Endothelial cell (in vitro differentiated cells): ENCODE data around the gene SNX1. TPM values are rescaled to one million over a fixed set of nuclear protein-coding genes. Genes with fewer than 3 reads are reported as not detected.
"Not testable (repeated sequence)": the region's sequence is repeated elsewhere in the genome, so short reads cannot be mapped to it uniquely, and the experiment has no call there.

Source experiments
- DNase-seq: peaks from one replicate; pipeline ENCODE4 v3.0.0; 2021; ENCODE audit warnings: low spot score
- H3K27ac Mint-ChIP-seq: one replicate; pipeline ENCODE4 v1.8.0; 2021; ENCODE audit warnings: mixed read lengths, inconsistent platforms; ENCODE audit not compliant: unreplicated experiment
- H3K27me3 Mint-ChIP-seq: one replicate; pipeline ENCODE4 v1.8.0; 2021; ENCODE audit warnings: mild to moderate bottlenecking, moderate library complexity, mixed read lengths, inconsistent platforms; ENCODE audit not compliant: unreplicated experiment
- H3K36me3 Mint-ChIP-seq: one replicate; pipeline ENCODE4 v1.8.0; 2021; ENCODE audit warnings: mild to moderate bottlenecking, low read depth, mixed read lengths, inconsistent platforms; ENCODE audit not compliant: unreplicated experiment
- H3K4me1 Mint-ChIP-seq: one replicate; pipeline ENCODE4 v1.8.0; 2021; ENCODE audit warnings: mild to moderate bottlenecking, mixed read lengths, inconsistent platforms; ENCODE audit not compliant: unreplicated experiment
- H3K4me3 Mint-ChIP-seq: one replicate; pipeline ENCODE4 v1.8.0; 2021; ENCODE audit warnings: mild to moderate bottlenecking, mixed read lengths, inconsistent platforms; ENCODE audit not compliant: unreplicated experiment
- H3K9me3 Mint-ChIP-seq: one replicate; pipeline ENCODE4 v1.8.0; 2021; ENCODE audit warnings: mixed read lengths, inconsistent platforms; ENCODE audit not compliant: unreplicated experiment
- total RNA-seq: library from RNA; stranded (reverse); fragmentation: NEBNext Ultra II Directional; extraction: Animal tissue kit (Norgen Biotek cat#: 25700); gene quantifications from one replicate; pipeline ENCODE4 v1.2.1, GENCODE V29; 2021; ENCODE audit not compliant: unreplicated experiment
- TF ChIP-seq, protein P1 (sequence below): fragments of 200-600 bp; sonication (generic); IDR thresholded peaks from one replicate; pipeline ENCODE4 v1.5.0; 2021; ENCODE audit warnings: antibody characterized with exemption; ENCODE audit not compliant: unreplicated experiment

SNX1 gene
- total RNA-seq, 1 donor from 2014 or later, result 128 TPM

DNA sequence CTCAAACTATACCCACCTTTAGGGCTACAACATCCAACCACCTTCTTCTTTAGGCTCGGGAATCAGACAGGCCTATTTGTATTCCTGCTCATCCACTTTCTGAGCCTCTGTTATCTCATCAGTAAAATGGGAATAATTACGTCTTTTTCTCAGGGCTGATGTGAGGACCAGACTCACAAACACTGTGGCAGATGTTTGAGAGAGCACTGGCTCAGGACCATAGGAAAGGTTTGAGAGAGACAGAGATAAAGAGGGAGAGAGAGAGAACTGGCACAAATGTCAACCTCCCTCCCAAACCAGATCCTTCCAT is 44.7 kb upstream of the SNX1 start:
- no peak for DNase-seq
- Mint-ChIP-seq H3K4me3 (no peak overlapping the region), H3K36me3 (no peaks in the 10 kb centered on the region), H3K4me1 (peaks cover 18% of the 10 kb centered on the region), H3K27me3 (peaks cover 10% of the 10 kb centered on the region), H3K9me3 (no peaks in the 10 kb centered on the region), H3K27ac (no peak overlapping the region)
- TF ChIP-seq, protein P1, sequence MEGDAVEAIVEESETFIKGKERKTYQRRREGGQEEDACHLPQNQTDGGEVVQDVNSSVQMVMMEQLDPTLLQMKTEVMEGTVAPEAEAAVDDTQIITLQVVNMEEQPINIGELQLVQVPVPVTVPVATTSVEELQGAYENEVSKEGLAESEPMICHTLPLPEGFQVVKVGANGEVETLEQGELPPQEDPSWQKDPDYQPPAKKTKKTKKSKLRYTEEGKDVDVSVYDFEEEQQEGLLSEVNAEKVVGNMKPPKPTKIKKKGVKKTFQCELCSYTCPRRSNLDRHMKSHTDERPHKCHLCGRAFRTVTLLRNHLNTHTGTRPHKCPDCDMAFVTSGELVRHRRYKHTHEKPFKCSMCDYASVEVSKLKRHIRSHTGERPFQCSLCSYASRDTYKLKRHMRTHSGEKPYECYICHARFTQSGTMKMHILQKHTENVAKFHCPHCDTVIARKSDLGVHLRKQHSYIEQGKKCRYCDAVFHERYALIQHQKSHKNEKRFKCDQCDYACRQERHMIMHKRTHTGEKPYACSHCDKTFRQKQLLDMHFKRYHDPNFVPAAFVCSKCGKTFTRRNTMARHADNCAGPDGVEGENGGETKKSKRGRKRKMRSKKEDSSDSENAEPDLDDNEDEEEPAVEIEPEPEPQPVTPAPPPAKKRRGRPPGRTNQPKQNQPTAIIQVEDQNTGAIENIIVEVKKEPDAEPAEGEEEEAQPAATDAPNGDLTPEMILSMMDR, result no peak

DNA sequence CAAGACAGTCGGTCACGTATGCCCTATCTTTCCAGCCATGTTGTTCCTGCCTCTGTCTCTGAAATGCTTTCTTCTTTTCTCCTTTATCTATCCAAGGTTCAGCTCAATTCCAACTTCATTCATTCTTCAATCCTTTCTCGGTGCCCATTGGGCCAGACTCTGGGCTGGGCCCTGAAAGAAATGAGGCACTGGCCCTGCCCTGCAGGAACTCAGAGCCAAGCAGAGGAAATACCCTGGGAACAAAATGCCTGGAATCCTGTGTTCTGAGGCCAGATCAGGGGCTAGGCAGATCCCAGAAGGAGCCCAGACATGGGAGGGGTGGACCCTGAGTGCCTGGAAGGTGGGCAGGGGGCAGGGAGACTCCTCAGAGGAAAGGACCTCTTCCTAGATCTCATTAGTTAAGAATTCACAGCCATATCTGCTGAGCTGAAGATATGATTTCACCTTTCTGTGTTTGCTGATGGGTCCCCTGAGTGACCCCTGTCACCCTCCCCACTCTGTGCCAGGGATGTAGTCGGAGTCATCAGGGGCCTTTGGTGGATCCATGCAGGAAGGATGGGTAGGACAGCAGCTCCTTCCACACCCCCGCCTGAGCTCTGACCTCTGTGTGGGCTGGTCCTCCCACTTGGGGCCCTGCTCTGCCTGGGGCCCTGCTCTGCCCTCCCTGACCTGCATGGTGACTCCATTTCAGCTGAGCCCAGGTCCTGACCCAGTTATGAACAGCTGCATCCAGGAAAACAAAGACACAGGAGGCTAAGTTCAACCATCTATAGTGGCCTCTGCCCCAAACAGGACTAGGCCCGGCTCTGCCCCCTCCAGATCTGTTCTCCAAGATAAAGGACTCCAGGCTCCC is 44.1 kb upstream of the SNX1 start:
- Mint-ChIP-seq H3K27me3 (peaks cover 8% of the 10 kb centered on the region), H3K27ac (peak overlapping the region; percentile 68), H3K36me3 (no peaks in the 10 kb centered on the region), H3K4me3 (no peak overlapping the region), H3K4me1 (peaks cover 17% of the 10 kb centered on the region), H3K9me3 (no peaks in the 10 kb centered on the region)
- DNase-seq, result no peak
- TF ChIP-seq, protein P1, result no peak

DNA sequence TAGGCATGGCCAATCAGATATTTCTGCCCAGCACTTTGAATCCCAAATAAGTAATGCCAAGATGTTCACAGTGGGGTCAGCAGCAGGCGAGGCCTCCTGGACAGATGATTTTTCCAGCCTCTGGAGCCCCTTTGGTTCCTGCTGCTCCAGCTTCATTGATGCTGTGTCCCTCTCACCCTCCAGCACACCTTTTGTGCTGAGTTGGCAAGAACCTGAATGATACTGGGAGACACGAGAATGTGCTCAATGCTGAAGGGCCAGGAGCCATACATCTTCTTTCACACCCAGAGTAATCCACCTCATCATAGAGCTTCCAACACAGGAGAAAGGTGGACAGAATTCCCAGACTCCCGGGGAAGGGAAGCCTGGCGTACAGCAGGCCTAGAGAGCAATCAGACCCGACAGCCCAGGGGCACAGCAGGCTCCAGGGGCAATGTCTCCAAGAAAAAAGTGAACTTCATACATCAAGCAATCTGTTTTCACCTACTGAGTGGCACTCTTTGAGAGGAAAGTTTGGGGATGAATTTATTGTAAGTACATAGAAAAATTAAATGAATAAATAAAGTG is 42.8 kb upstream of the SNX1 start:
- Mint-ChIP-seq H3K27me3 (peaks cover 5% of the 10 kb centered on the region), H3K4me1 (peaks cover 10% of the 10 kb centered on the region), H3K4me3 (no peak overlapping the region), H3K27ac (no peak overlapping the region), H3K36me3 (no peaks in the 10 kb centered on the region), H3K9me3 (no peaks in the 10 kb centered on the region)
- TF ChIP-seq, protein P1, result no peak
- no peak for DNase-seq

DNA sequence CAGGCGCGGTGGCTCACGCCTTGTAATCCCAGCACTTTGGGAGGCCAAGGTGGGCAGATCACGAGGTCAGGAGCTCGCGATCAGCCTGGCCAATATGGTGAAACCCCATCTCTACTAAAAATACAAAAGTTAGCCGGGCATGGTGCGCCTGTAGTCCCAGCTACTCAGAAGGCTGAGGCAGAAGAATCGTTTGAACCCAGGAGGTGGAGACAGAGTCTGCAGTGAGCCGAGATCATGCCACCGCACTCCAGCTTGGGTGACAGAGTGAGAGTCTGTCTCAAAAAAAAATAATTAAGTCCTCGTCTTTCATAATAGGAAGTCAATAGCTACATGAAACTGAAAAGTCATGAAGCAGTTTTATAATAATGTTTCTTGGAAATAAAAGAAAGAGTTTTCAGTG is 42.1 kb upstream of the SNX1 start:
- H3K36me3 Mint-ChIP-seq, DNase-seq, H3K27me3 Mint-ChIP-seq, H3K4me1 Mint-ChIP-seq, H3K4me3 Mint-ChIP-seq, H3K9me3 Mint-ChIP-seq, H3K27ac Mint-ChIP-seq: not testable (repeated sequence)

DNA sequence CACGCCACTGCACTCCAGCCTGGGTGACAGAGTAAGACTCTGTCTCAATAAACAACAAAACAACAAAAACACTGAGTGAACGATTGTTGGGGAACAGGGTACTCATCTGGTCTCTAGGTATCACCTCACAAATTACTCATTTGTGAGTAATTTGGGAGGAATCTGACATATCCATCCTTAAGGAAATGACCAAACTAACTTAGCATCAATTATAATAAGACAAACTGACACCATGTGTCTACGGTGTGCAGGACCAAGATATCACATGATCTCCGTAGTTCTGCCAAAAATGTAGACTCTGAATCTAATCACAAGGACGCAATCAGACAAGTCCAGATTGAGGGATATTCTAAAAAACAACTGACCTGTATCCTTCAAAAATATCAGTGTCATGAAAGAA is 37.5 kb upstream of the SNX1 start:
- H3K36me3 Mint-ChIP-seq, result no peaks in the 10 kb centered on the region
- TF ChIP-seq, protein P1, result no peak
- no peak overlapping the region for H3K27ac Mint-ChIP-seq
- DNase-seq, result no peak
- H3K9me3 Mint-ChIP-seq, result no peaks in the 10 kb centered on the region
- H3K4me1 Mint-ChIP-seq, result no peaks in the 10 kb centered on the region
- no peak overlapping the region for H3K4me3 Mint-ChIP-seq
- no peaks in the 10 kb centered on the region for H3K27me3 Mint-ChIP-seq

DNA sequence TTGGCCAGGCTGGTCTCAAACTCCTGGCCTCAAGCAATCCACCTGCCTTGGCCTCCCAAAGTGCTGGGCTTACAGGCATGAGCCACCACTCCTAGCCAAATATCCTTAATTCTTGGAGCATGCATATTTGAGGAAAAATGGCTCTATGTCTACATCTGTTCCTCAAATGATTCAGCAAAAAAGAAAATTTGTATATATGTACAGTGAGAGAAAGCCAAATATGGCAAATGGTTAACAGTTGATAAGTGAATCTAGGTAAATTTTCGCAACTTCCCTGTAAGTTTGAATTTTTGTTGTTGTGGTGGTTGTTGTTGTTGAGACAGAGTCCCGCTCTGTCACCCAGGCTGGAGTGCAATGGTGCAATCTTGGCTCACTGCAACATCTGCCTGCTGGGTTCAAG is 36.7 kb upstream of the SNX1 start:
- H3K4me1 Mint-ChIP-seq, result not testable (repeated sequence)

More for the DNA sequence above, 36.7 kb upstream of the SNX1 start:
- H3K36me3 Mint-ChIP-seq, H3K27me3 Mint-ChIP-seq, DNase-seq, H3K9me3 Mint-ChIP-seq, H3K4me3 Mint-ChIP-seq, H3K27ac Mint-ChIP-seq: not testable (repeated sequence)
